Neural crest cell (in vitro differentiated cells): ENCODE results near the gene SLC9A9. TPM values are rescaled to one million over a fixed set of nuclear protein-coding genes. Genes with fewer than 3 reads are reported as not detected.

Source experiments
- DNase-seq: peaks from one replicate; pipeline ENCODE4 v3.0.0; 2021; ENCODE audit warnings: low read depth, mixed read lengths, low spot score
- H3K27ac Mint-ChIP-seq: one replicate; pipeline ENCODE4 v1.8.0; 2021; ENCODE audit warnings: mild to moderate bottlenecking, mixed read lengths; ENCODE audit not compliant: unreplicated experiment
- H3K27me3 Mint-ChIP-seq: 2 replicates; pipeline ENCODE4 v1.8.0; 2021; ENCODE audit warnings: low read depth, mild to moderate bottlenecking, mixed read lengths
- H3K36me3 Mint-ChIP-seq: 2 replicates; pipeline ENCODE4 v1.8.0; 2021; ENCODE audit warnings: low read depth, mild to moderate bottlenecking, mixed read lengths
- H3K4me1 Mint-ChIP-seq: 2 replicates; pipeline ENCODE4 v1.8.0; 2021; ENCODE audit warnings: mixed read lengths
- H3K4me3 Mint-ChIP-seq: one replicate; pipeline ENCODE4 v1.8.0; 2021; ENCODE audit warnings: mild to moderate bottlenecking, mixed read lengths
- H3K9me3 Mint-ChIP-seq: 2 replicates; pipeline ENCODE4 v1.8.0; 2021; ENCODE audit warnings: mixed read lengths
- total RNA-seq: library from RNA; stranded (reverse); gene quantifications from 2 replicates; pipeline ENCODE4 v1.2.1, GENCODE V29; 2021
- TF ChIP-seq, protein P1 (sequence below): fragments of 200-600 bp; sonication (generic); conservative IDR thresholded peaks from 2 replicates; pipeline ENCODE4 v1.5.0; 2021; ENCODE audit warnings: antibody characterized with exemption, mild to moderate bottlenecking

Gene SLC9A9
- total RNA-seq, 1 donor from 2014 or later: 0.56 TPM

DNA sequence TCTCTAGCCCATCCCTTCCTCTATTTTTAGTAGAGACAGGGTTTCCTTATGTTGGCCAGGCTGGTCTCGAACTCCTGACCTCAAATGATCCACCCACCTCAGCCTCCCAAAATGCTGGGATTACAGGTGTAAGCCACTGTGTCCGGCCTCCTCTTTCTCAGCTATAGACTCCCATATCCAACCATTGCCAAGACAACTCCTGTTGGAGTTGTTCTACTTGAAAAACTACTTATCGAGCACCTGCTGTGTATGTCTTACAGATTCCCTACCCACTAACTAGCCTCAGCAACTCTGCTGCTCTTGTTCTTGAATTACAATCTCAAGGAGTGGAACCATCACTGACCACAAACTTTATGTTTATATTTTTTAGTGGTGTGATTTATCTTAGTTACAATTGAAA, 186.6 kb downstream of the SLC9A9 start:
- Mint-ChIP-seq H3K4me1 (no peaks in the 10 kb centered on the region), H3K27me3 (peaks cover 4% of the 10 kb centered on the region), H3K27ac (no peak overlapping the region), H3K36me3 (peaks cover 2% of the 10 kb centered on the region), H3K4me3 (no peak overlapping the region), H3K9me3 (peaks cover 8% of the 10 kb centered on the region)
- DNase-seq: no peak
- TF ChIP-seq, protein P1, sequence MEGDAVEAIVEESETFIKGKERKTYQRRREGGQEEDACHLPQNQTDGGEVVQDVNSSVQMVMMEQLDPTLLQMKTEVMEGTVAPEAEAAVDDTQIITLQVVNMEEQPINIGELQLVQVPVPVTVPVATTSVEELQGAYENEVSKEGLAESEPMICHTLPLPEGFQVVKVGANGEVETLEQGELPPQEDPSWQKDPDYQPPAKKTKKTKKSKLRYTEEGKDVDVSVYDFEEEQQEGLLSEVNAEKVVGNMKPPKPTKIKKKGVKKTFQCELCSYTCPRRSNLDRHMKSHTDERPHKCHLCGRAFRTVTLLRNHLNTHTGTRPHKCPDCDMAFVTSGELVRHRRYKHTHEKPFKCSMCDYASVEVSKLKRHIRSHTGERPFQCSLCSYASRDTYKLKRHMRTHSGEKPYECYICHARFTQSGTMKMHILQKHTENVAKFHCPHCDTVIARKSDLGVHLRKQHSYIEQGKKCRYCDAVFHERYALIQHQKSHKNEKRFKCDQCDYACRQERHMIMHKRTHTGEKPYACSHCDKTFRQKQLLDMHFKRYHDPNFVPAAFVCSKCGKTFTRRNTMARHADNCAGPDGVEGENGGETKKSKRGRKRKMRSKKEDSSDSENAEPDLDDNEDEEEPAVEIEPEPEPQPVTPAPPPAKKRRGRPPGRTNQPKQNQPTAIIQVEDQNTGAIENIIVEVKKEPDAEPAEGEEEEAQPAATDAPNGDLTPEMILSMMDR: no peak

DNA sequence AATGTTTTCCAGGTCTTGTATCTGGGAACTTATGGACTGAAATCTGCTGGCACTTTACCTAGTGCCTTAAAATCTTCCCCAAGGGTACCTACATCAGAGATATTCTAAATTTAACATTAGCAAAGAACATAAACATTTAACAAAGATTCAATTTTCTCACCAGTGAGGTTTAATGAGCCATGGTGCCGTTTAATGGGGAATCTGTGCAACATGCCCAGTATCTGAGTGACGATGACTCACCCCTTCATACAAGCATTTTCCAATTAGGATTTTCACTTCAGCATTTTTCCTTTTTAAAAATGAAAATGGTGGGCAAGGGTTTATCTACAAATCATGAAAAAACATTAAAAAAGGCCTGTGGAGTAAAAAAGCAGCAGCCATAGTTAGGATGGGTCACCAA, 189.4 kb downstream of the SLC9A9 start:
- Mint-ChIP-seq H3K27ac (no peak overlapping the region), H3K27me3 (no peaks in the 10 kb centered on the region), H3K9me3 (peaks cover 4% of the 10 kb centered on the region), H3K4me3 (no peak overlapping the region), H3K4me1 (no peaks in the 10 kb centered on the region), H3K36me3 (no peaks in the 10 kb centered on the region)
- no peak for DNase-seq
- TF ChIP-seq, protein P1: no peak

DNA sequence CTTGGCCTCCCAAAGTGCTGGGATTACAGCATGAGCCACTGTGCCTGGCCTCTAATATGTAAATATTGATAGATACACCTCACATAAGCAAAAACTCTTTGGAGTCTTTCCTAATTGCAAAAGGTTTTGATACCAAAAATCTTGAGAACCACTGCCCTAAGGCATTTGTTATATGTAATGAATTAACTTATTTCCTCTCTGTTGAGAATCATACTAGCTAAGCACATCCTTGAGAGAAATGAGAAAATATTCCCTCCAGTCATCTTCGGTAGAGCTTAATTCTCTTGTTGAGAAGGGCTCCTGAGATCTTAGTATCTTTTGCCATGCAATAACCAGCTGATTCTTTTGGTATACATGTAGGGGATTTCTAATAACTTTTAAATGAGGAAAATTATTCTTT, 190.2 kb downstream of the SLC9A9 start:
- Mint-ChIP-seq H3K4me3 (no peak overlapping the region), H3K27ac (no peak overlapping the region), H3K9me3 (peaks cover 4% of the 10 kb centered on the region)

DNA sequence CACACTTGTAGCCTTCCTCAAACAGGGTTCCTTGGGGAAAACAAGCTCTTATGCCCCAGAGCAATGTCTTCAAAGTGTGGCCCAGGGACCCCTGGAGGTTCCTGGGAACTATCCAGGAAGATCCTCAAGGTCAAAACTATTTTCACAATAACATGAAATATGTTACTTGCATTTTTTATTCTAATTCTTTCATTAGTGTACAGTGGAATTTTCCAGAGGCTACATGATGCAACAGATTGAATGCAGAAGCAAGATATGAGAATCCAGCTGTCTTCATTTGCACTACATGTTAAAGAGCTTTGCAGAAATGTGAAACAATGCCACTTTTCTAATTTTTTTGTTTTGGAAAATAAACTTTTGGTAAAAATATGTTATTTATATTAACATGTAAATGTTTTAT, 190.9 kb downstream of the SLC9A9 start:
- DNase-seq: no peak
- TF ChIP-seq, protein P1: no peak
- Mint-ChIP-seq H3K27me3 (no peaks in the 10 kb centered on the region), H3K4me3 (no peak overlapping the region), H3K27ac (no peak overlapping the region), H3K36me3 (no peaks in the 10 kb centered on the region), H3K9me3 (peaks cover 4% of the 10 kb centered on the region), H3K4me1 (no peaks in the 10 kb centered on the region)

More for the DNA sequence above, 190.2 kb downstream of the SLC9A9 start:
- Mint-ChIP-seq H3K27me3 (no peaks in the 10 kb centered on the region), H3K4me1 (no peaks in the 10 kb centered on the region), H3K36me3 (no peaks in the 10 kb centered on the region)
- no peak for DNase-seq
- TF ChIP-seq, protein P1: no peak

DNA sequence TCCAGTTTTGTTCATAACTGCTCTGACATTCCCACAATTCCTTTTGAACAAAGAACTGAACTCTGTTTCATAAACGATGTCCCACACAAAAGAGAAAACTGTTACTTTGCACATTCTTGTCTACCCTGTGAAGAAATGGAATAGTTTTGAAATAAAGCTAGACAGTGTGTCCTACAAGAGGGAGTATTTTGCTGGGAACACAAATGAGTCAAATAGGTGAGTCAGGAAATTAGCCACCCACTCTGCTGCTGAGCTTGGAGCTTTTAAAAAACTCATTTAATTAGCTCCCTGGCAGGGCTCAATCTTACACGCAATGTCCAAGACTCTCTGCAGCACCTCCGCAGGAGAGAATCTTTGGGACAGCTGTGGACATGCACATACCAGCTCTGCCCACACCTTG, 193.4 kb downstream of the SLC9A9 start:
- no peaks in the 10 kb centered on the region for H3K9me3 Mint-ChIP-seq
- TF ChIP-seq, protein P1: no peak
- H3K27me3 Mint-ChIP-seq: no peaks in the 10 kb centered on the region
- H3K27ac Mint-ChIP-seq: no peak overlapping the region
- no peak for DNase-seq
- H3K4me1 Mint-ChIP-seq: no peaks in the 10 kb centered on the region
- H3K4me3 Mint-ChIP-seq: no peak overlapping the region
- H3K36me3 Mint-ChIP-seq: no peaks in the 10 kb centered on the region

DNA sequence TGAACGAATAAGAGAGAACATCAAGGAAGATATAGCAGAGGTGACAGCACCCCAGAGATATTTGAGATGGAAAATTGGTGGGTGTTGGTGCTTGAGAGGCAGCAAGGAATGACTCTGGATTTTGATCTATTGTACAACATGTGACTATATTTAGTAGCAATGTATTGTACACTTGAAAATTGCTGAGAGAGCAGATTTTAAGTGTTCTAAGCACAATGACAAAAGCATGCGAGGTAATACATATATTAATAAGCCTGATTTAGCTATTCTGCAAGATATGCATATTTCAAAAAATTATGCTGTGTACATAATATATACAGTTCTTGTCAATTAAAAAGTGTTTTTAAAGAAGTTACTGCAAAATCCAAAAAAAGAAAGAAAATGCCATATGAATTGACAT, 194.3 kb downstream of the SLC9A9 start:
- Mint-ChIP-seq H3K4me1 (no peaks in the 10 kb centered on the region), H3K4me3 (no peak overlapping the region), H3K36me3 (no peaks in the 10 kb centered on the region), H3K27me3 (no peaks in the 10 kb centered on the region), H3K27ac (no peak overlapping the region), H3K9me3 (peaks cover 2% of the 10 kb centered on the region)
- TF ChIP-seq, protein P1: no peak
- no peak for DNase-seq
